ENCODE measurements around the gene FAP.

DNA sequence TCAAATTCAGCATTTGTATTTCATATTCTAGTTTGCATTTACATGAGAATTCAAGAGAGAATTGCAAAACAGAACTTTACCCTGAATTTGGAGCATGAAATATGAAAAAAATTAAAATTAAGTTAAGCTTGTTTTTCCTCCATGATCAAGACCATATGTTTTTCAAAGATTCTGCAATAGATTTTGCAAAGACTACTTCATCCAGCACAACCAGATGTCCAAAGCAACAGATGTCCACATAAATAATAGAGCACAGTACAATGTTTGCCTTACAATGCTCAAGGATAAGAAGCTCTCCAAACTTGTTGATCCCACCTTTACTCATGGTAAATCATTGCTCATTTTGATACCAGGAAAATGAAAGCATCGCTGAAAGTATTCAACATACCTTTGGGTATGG, 25.6 kb downstream of the FAP start:
- TF ChIP-seq, protein P1, sequence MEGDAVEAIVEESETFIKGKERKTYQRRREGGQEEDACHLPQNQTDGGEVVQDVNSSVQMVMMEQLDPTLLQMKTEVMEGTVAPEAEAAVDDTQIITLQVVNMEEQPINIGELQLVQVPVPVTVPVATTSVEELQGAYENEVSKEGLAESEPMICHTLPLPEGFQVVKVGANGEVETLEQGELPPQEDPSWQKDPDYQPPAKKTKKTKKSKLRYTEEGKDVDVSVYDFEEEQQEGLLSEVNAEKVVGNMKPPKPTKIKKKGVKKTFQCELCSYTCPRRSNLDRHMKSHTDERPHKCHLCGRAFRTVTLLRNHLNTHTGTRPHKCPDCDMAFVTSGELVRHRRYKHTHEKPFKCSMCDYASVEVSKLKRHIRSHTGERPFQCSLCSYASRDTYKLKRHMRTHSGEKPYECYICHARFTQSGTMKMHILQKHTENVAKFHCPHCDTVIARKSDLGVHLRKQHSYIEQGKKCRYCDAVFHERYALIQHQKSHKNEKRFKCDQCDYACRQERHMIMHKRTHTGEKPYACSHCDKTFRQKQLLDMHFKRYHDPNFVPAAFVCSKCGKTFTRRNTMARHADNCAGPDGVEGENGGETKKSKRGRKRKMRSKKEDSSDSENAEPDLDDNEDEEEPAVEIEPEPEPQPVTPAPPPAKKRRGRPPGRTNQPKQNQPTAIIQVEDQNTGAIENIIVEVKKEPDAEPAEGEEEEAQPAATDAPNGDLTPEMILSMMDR (IDR thresholded peaks at IDR 0.05) = no peak
- TF ChIP-seq ZFX (IDR thresholded peaks at IDR 0.05; ENCODE audit: borderline replicate concordance) = no peak
